SJCRH30 (cell line): ENCODE data around the gene PBXIP1. TPM values are rescaled to one million over a fixed set of nuclear protein-coding genes. Genes with fewer than 3 reads are reported as not detected.
"Not testable (repeated sequence)": the region's sequence is repeated elsewhere in the genome, so short reads cannot be mapped to it uniquely, and the experiment has no call there.

Experiments
- DNase-seq, 2 experiments: peaks; one replicate each; pipeline ENCODE4 v3.0.0-alpha.2; 2015 to 2020
- H3K27ac ChIP-seq: fragments of 250-450 bp; sonication (Bioruptor Pico); 2 replicates; pipeline ENCODE4 v1.5.1; 2020; ENCODE audit warnings: mild to moderate bottlenecking, moderate library complexity
- H3K27me3 ChIP-seq: fragments of 250-450 bp; sonication (Bioruptor Pico); 2 replicates; pipeline ENCODE4 v1.5.1; 2020; ENCODE audit warnings: mild to moderate bottlenecking, moderate library complexity
- H3K36me3 ChIP-seq: fragments of 250-450 bp; sonication (Bioruptor Pico); 2 replicates; pipeline ENCODE4 v1.5.1; 2020; ENCODE audit warnings: mild to moderate bottlenecking, moderate library complexity
- H3K4me1 ChIP-seq: fragments of 250-450 bp; sonication (Bioruptor Pico); 2 replicates; pipeline ENCODE4 v1.5.1; 2020; ENCODE audit warnings: mild to moderate bottlenecking, moderate library complexity
- H3K4me3 ChIP-seq: fragments of 250-450 bp; sonication (Bioruptor Pico); 2 replicates; pipeline ENCODE4 v1.5.1; 2020; ENCODE audit warnings: mild to moderate bottlenecking, moderate library complexity
- H3K9me3 ChIP-seq: fragments of 250-450 bp; sonication (Bioruptor Pico); replicated peaks from 2 replicates; pipeline ENCODE4 v1.5.1; 2020; ENCODE audit warnings: mild to moderate bottlenecking, moderate library complexity
- total RNA-seq: library from RNA; depleted of rRNA; stranded (reverse); fragments of >200 nt; shearing (Covaris generic); gene quantifications from 2 replicates; pipeline ENCODE4 v1.2.3, GENCODE V29; 2014

The PBXIP1 gene
- total RNA-seq, 1 experiment from 2014 or later = 40.2 TPM

DNA sequence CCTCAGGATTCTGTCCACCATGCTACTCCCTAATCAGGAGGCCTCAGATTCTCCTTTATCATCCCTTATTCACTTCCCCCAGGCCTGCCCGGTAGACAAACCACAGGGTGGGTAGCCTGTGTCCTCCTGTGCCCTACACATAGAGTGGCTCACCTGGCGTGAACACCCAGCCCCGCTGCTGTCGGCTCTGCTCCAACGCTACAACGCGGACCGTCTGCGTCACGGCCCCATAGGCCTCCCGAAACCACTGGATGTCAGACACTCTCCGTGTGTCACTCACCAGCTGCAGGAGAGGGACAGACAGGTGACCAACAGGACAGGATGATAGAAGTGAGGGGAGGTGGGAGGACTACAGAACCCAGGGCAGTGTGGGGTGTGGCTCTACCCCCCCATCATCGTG lies 29.7 kb downstream of the PBXIP1 start:
- no peak overlapping the region for H3K27ac ChIP-seq
- H3K36me3 ChIP-seq = no peaks in the 10 kb centered on the region
- no peaks in the 10 kb centered on the region for H3K4me1 ChIP-seq

DNA sequence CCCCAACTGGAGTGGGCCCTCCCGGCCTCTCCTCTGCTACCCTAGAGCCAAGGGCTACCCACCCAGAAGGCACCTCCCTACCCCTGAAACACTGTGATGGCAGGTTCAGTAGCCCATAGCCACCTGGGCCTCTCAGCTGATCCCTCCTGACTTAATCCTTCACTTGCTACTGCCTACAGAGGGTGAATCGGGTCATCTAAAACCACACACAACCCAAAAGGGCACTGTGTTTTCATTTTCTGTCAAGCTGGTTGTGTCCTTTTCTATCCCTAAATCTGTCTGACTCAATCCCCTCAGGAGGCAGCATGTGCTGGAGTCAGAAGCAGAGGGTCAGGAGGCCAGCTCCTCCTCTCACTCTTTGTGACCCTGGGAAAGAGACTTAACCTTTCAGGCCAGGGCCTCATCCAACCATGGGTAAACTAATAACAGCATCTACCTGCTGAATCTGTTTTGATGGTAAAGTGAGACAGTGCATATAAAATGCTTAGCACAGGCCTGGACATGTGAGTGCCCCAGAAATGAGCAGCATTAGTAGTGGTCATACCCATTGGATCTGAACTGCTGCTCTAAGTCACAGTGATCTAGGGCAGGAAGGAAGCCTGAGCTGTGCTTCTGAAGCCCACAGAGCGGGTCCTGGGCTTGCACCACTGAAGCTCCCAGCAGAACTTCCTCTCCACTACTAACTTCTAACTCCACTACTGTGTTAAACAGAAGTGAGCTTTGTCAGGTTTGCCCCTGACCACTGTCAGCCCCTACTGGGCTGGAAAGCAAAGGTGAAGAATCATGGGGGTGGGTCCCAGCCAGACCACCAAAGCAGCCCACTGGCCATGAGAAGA lies 30.3 kb downstream of the PBXIP1 start:
- Histone ChIP-seq H3K4me1 (no peaks in the 10 kb centered on the region), H3K27me3 (no peaks in the 10 kb centered on the region), H3K9me3 (no peaks in the 10 kb centered on the region), H3K36me3 (no peaks in the 10 kb centered on the region), H3K4me3 (no peak overlapping the region), H3K27ac (no peak overlapping the region)
- no peak for DNase-seq

More for the DNA sequence above, 29.7 kb downstream of the PBXIP1 start:
- Histone ChIP-seq H3K27me3 (no peaks in the 10 kb centered on the region), H3K9me3 (no peaks in the 10 kb centered on the region), H3K4me3 (no peak overlapping the region)
- DNase-seq = no peak

DNA sequence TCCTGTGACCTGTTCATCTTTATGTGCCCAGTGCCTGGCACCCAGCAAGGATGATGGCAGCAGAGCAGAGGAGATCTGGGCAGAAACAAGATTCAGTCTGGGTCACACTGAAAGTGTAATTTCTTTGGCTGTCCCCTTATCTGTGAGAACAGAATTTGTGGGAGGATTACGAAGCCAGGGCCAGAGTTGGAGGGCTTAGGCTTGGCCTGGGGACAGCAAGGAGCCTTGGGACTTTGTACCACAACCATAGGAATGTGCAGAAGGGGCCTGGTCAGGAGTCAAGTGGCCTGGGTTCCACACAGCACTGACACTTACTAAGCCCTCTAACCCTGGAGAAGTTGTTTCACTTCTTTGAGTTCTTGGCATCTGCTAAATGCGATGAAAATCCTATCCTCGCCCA lies 32.2 kb downstream of the PBXIP1 start:
- H3K4me3 ChIP-seq = no peak overlapping the region
- no peaks in the 10 kb centered on the region for H3K27me3 ChIP-seq
- H3K4me1 ChIP-seq = no peaks in the 10 kb centered on the region
- no peak for DNase-seq
- no peaks in the 10 kb centered on the region for H3K9me3 ChIP-seq
- H3K36me3 ChIP-seq = no peaks in the 10 kb centered on the region
- H3K27ac ChIP-seq = no peak overlapping the region

DNA sequence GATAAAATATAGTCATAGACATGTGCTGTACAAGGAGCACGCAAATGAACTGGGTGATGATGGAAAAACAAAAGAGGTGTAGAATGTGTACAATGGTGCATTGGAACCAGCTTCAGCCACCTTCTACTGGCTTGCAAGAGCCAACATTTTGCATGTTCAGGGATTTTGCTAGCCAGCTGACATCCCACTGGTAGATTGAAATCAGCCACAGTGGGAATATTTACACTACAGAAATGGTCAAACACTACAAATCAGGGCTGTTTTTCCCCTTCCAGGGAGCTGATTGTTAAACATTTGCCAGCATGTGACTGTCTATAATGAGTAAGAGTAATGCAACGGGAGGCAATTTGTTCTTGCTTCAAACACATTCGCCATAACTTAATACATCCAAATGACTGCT lies 42.6 kb downstream of the PBXIP1 start:
- Histone ChIP-seq H3K4me1 (no peaks in the 10 kb centered on the region), H3K9me3 (no peaks in the 10 kb centered on the region), H3K27me3 (no peaks in the 10 kb centered on the region), H3K27ac (no peak overlapping the region), H3K4me3 (no peak overlapping the region), H3K36me3 (no peaks in the 10 kb centered on the region)
- no peak for DNase-seq

DNA sequence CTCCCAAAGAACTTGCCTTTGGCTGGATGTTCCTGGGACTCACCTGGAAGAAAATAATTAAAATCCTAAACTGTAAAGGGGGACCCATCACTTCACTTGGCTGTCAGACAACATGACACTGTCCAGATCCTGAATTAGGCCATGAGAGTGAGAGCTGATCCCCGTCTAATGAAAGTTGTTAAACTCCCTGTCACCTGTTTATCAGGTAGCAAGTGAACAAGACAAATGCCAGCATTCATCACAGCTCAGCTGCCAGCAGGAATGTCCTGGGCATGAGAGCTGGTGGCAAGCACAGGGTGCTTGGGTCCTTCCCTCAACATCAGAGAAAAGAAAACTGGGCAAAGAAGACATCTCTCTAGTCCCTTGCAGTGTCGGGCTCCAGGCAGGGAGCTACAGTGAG lies 43.1 kb downstream of the PBXIP1 start:
- no peaks in the 10 kb centered on the region for H3K9me3 ChIP-seq
- DNase-seq = no peak
- no peak overlapping the region for H3K27ac ChIP-seq
- no peaks in the 10 kb centered on the region for H3K27me3 ChIP-seq
- H3K4me3 ChIP-seq = no peak overlapping the region
- H3K4me1 ChIP-seq = no peaks in the 10 kb centered on the region
- H3K36me3 ChIP-seq = no peaks in the 10 kb centered on the region

DNA sequence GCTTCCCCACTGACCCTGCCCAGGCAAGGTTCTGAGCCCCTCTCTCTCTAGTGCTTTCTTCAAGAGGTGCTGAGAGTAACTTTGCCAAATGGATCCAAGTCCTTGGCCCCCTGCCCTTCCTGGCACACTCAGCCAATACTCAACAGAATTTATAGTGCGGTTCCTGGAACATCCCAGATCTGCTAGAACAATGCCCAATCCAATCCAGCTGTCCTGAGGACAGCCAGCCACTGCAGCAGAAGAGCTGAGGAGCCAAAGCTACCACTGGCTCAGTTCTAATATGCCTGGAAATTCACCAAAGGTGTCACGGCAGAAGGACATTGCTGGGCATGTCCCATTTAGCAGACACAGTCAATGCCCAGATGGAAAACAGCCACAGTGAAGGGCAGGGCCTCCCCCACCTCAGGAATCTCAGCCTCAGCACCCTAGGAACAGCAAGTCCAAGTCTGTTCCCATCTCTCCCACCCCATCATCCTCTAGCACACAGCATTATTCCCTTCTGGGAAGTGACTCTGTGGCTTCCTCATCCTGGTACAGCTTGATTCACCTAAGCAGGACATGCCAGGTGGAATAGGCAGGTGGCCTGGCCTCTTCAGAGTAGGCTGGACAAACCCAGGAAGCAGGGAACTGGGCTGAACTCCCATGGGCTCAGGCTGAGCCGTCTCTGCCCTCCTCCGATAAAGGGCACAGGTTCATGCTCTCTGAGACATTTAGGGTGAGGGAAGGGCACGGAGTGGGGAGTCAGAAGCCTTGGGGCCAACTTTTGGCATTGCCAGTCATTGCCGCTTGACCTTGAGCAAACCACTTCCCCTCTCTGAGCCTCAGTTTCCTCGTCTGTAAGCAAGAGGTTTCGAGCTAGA lies 44.0 kb downstream of the PBXIP1 start:
- Histone ChIP-seq H3K9me3 (no peaks in the 10 kb centered on the region), H3K4me3 (no peak overlapping the region), H3K4me1 (no peaks in the 10 kb centered on the region), H3K27ac (no peak overlapping the region), H3K27me3 (no peaks in the 10 kb centered on the region), H3K36me3 (no peaks in the 10 kb centered on the region)
- DNase-seq = no peak

DNA sequence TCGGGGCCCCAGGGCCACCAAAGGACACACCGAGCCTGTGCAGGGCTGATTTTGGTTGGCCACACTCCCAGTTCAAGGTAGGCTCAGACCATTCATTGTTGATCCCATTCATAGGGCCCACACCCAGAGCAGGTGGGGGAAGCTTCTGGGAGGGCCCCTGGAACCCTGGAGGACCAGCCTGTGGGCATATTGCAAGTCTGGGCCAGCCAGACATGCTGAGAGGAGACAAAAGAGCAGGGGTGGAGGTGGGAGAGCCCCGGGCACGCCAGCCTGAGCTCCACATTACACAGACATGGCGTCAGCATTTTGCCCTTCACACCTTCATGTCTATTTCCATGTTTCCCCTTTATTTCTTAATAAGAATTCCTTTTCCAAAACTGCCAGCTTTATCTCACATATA lies 45.0 kb downstream of the PBXIP1 start:
- DNase-seq = no peak
- Histone ChIP-seq H3K36me3 (no peaks in the 10 kb centered on the region), H3K27me3 (no peaks in the 10 kb centered on the region), H3K27ac (no peak overlapping the region), H3K4me3 (no peak overlapping the region), H3K9me3 (no peaks in the 10 kb centered on the region), H3K4me1 (no peaks in the 10 kb centered on the region)

DNA sequence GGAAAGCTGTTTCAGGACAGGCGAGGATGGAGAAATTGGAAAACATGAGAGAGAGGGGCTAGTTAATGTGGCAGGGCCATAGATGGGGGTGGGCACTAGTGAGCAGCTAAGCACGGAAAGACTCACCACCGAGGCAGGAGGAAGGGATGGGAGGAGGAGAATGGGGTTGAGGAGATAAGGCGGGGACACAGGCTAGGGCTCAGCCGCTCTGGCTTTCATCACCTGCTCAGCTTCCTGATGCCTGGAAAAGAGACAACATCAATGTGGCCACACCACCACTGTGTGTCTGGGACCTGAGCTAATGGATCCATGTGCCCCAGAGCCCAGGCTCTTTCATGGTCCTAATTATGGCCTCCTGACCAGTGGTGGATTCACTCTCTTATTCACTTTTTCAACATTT lies 47.0 kb downstream of the PBXIP1 start:
- no peak for DNase-seq
- Histone ChIP-seq H3K27ac (no peak overlapping the region), H3K4me3 (no peak overlapping the region), H3K36me3 (no peaks in the 10 kb centered on the region), H3K27me3 (no peaks in the 10 kb centered on the region), H3K4me1 (no peaks in the 10 kb centered on the region), H3K9me3 (no peaks in the 10 kb centered on the region)

DNA sequence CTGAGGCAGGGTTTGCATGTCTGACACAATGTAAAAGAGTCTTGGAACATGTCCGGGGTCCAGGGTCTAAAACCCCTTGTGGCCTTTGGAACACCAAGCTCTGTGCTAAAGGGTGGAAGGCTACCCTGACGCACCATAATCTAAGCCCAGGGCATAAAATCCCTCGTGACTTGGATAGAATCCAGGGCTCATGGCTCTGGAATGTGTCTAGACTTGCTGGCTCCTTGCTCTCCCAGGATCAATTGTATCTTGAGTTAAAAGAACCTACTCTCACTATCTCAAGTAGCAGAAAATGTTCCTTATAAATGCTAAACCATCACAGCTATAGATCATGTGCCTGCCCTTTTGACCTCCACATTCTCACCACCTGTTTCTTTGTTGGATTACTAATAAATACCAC lies 47.8 kb downstream of the PBXIP1 start:
- H3K4me1 ChIP-seq, H3K4me3 ChIP-seq, H3K9me3 ChIP-seq, DNase-seq, H3K27ac ChIP-seq, H3K36me3 ChIP-seq, H3K27me3 ChIP-seq: not testable (repeated sequence)

DNA sequence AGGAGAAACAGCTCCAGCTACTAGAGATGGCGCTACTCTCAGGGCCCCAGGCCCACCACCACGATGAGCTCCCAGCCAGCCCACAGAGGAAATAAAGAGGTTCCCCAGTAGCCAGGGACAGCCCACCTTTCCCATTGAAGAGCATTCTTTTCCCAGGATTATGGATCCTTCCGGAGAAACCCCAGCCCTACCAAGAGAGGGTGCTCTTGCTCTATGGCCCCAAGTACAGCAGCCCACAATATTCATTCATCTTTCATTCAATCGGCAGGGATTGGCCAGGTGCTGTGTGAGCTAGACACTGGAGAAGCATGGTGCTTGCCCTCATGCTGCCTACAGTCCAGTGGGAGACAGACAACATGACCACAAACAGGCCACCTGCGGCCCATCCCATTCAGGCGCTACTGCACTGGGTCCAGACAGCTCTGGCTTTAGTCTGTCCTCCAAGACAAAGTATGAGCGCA lies 49.2 kb downstream of the PBXIP1 start:
- Histone ChIP-seq H3K4me1 (no peaks in the 10 kb centered on the region), H3K9me3 (no peaks in the 10 kb centered on the region)
- DNase-seq = peak; percentile 6 to 41

DNA sequence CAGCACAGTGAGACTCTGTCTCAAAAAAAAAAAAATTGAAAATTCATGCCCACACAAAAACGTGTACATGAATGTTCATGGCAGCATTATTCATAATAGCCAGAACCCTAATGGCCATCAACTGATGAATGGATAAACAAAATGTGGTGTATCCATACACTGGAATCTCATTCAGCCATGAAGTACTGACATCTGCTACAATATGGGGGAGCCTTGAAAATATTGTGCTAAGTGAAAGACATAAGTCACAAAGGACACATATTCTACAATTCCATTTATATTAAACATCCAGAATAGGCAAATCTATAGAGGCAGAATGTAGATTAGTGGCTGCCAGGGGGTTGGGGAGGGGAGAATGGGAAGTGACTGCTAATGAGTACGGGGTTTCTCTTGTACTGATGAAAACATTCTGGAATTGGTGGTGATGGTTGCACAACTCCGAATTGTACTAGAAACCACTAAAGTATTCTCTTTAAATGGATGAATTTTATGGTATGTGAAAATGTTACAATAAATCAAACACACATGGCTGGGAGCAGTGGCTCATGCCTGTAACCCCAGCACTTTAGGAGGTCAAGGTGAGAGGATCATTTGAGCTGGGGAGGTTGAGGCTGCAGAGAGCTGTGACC lies 52.8 kb downstream of the PBXIP1 start:
- Histone ChIP-seq H3K27ac (no peak overlapping the region), H3K4me1 (no peaks in the 10 kb centered on the region), H3K27me3 (no peaks in the 10 kb centered on the region; the same call in 1 of the 2 replicates), H3K36me3 (no peaks in the 10 kb centered on the region), H3K4me3 (no peak overlapping the region), H3K9me3 (no peaks in the 10 kb centered on the region)
- no peak for DNase-seq

More for the DNA sequence above, 49.2 kb downstream of the PBXIP1 start:
- no peak overlapping the region for H3K27ac ChIP-seq
- H3K27me3 ChIP-seq = no peaks in the 10 kb centered on the region; the same call in 1 of the 2 replicates
- no peak overlapping the region for H3K4me3 ChIP-seq
- H3K36me3 ChIP-seq = no peaks in the 10 kb centered on the region

DNA sequence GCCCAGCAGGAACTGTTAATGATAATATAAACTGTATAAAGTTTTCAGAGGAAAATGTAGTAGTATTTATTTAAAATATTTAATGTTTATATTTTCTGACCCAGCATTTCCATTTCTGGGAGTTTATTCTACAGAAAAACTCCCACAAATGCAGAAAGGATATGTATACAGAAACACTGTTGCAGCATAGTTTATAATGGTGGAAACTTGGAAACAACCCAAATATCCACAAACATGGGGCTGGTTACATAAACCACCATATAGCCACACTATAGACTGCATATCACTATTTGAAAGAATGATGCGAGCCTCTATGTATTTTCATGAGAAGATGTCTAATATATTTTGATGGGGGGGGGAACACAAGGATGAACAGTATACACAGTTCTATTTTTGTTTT lies 54.3 kb downstream of the PBXIP1 start:
- H3K36me3 ChIP-seq = no peaks in the 10 kb centered on the region
- H3K9me3 ChIP-seq = no peaks in the 10 kb centered on the region
- DNase-seq = no peak
- no peak overlapping the region for H3K27ac ChIP-seq
- no peaks in the 10 kb centered on the region; the same call in 1 of the 2 replicates for H3K27me3 ChIP-seq
- H3K4me3 ChIP-seq = no peak overlapping the region
- no peaks in the 10 kb centered on the region for H3K4me1 ChIP-seq

DNA sequence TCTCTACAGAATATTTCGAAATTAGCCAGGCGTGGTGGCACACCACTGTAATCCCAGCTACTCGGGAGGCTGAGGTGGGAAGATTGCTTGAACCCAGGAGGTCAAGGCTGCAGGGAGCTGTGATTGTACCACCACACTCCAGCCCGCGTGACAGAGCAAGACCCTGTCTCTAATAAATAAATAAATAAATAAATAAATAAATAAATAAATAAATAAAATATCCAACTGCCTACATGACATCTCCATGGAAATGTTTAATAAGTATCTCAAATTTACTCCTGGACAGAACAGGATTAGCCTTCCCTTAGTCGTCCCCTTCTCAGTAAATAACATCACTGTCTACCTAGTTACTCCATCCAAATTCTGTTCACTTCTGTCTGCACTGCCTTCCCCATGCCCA lies 56.9 kb downstream of the PBXIP1 start:
- DNase-seq = no peak
- H3K4me3 ChIP-seq = no peak overlapping the region
- no peaks in the 10 kb centered on the region; the same call in 1 of the 2 replicates for H3K27me3 ChIP-seq

DNA sequence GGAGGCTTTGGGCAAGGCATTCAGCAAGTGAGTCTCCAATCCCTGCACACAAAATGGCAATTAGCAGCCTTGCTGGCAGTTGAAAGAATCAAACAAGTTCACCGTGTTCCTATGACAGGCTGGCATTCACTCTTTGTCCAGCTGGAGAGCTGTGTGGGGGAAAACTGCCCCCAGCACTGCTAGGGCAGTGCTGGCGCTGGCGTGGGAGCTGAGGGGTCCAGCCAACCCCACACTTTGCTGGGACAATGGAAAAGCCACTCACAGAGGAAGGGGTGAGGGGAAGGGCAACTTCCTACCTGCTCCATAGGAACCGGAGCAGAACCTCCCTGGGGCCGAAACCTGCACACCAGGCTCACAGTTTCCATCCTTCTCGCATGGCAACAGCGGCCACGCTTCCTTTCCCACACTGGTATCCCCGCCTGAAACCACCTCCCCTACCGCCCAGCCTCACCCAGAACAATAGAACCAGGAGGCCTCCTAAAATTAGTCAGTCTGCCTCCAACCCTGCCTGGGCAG lies 59.1 kb downstream of the PBXIP1 start:
- no peaks in the 10 kb centered on the region for H3K4me1 ChIP-seq
- H3K9me3 ChIP-seq = peaks cover 5% of the 10 kb centered on the region
- no peaks in the 10 kb centered on the region for H3K36me3 ChIP-seq
- no peak overlapping the region for H3K27ac ChIP-seq
- no peak for DNase-seq
- H3K27me3 ChIP-seq = no peaks in the 10 kb centered on the region
- H3K4me3 ChIP-seq = no peak overlapping the region

More for the DNA sequence above, 56.9 kb downstream of the PBXIP1 start:
- Histone ChIP-seq H3K27ac (no peak overlapping the region), H3K9me3 (no peaks in the 10 kb centered on the region), H3K4me1 (no peaks in the 10 kb centered on the region), H3K36me3 (no peaks in the 10 kb centered on the region)

DNA sequence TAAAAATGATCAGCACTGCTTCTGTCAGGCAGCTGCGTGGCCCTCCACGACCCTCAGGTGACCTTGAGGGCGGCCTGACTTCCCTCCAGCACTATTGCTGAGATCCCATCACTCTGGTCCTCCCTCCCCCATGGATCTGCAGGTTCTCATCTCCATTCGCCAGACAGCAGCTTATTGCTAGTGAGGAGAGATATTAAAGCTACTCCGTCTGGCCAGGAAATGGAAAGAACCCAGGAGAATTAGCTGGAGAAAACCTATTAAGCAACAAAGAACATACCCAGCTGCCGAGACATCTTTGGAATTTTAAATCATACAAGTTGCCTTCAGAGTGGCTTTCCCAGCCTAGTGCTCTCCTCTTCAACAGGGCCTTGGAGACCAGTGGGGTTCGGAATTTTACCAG lies 60.1 kb downstream of the PBXIP1 start:
- Histone ChIP-seq H3K36me3 (no peaks in the 10 kb centered on the region), H3K4me1 (no peaks in the 10 kb centered on the region), H3K27me3 (no peaks in the 10 kb centered on the region)

More for the DNA sequence above, 60.1 kb downstream of the PBXIP1 start:
- no peak overlapping the region for H3K4me3 ChIP-seq
- no peak overlapping the region for H3K27ac ChIP-seq
- no peak for DNase-seq
- peaks cover 5% of the 10 kb centered on the region for H3K9me3 ChIP-seq
